Measurements from ENCODE around the gene ACVR2B. TPM values are rescaled to one million over a fixed set of nuclear protein-coding genes. Genes with fewer than 3 reads are reported as not detected.

Gene ACVR2B
- total RNA-seq, 4 donors from 2014 or later = 3.1 to 13.8 (median 9.4) TPM

DNA sequence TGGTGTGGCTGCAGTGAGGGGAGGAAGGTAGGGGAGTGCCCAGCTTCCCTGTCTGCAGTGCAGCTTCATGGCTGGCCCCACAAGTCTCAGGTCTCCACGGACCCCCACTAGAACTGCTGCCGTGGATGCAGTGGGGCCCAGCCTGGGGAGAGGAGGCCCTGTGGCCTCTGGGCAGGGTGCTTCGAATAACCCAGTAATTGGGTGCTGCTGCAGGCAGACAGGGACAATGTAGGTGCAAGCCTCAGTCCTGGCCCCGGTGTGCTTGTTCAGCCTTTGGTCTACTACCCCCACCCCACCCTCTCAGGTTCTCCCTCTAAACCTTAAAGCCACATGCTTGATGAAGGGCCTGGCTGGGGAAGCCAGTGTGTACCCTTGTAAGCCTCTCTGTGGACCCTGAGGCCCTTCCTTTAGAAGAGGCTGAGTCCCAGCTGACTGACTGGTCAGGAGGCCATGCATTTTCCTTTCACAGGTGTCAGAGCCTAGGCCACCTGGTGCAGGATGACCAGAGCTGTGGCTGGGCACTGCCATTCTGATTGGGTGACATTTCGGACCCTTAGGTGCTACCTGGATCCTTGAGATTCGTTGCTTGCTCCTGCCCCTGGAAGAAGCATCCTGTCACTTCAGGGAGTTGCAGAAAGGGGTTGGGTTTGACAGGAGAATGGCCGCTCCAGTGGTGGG lies 21.4 kb downstream of the ACVR2B start:
- TF ChIP-seq POLR2A (IDR thresholded peaks at IDR 0.05) = no peak
- TF ChIP-seq, protein P1, sequence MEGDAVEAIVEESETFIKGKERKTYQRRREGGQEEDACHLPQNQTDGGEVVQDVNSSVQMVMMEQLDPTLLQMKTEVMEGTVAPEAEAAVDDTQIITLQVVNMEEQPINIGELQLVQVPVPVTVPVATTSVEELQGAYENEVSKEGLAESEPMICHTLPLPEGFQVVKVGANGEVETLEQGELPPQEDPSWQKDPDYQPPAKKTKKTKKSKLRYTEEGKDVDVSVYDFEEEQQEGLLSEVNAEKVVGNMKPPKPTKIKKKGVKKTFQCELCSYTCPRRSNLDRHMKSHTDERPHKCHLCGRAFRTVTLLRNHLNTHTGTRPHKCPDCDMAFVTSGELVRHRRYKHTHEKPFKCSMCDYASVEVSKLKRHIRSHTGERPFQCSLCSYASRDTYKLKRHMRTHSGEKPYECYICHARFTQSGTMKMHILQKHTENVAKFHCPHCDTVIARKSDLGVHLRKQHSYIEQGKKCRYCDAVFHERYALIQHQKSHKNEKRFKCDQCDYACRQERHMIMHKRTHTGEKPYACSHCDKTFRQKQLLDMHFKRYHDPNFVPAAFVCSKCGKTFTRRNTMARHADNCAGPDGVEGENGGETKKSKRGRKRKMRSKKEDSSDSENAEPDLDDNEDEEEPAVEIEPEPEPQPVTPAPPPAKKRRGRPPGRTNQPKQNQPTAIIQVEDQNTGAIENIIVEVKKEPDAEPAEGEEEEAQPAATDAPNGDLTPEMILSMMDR (IDR thresholded peaks at IDR 0.05) = no peak
- DNase-seq = no peak
- intact Hi-C loops (cut with DNase I; ENCODE audit: low total_unique reads) = loop anchor here (5.0 kb wide), 1 partner anchor 128 kb away; the partner anchor contains the start of gene XYLB
- H3K4me3 ChIP-seq = no peak overlapping the region
- H3K4me1 ChIP-seq = no peaks in the 10 kb centered on the region
- peaks cover 0 to 2% of the 10 kb centered on the region in 2 donors for H3K9me3 ChIP-seq
- H3K36me3 ChIP-seq = no peaks in the 10 kb centered on the region
- no peaks in the 10 kb centered on the region for H3K27me3 ChIP-seq
- H3K27ac ChIP-seq = no peak overlapping the region

DNA sequence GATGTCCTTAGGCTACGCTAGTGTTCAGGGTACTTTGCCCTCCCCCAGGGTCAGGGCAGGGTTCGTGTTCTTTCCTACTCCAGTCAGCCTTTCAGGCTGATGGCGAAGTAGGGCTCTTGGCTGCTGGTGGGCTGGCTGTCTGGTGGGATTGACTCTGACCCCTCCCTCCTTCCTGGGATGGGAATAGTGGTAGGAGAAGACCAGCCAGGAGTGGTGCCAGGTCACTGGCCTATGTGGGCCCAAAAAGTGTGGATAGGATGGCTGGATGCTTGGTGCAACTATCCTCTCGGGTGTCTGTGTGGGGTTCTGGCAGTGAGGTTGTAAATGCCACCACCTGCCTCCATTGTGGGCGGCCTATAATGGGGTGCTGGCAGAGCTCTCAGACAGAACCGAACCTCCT lies 22.0 kb downstream of the ACVR2B start:
- Histone ChIP-seq H3K27me3 (no peaks in the 10 kb centered on the region), H3K36me3 (no peaks in the 10 kb centered on the region), H3K4me1 (no peaks in the 10 kb centered on the region), H3K4me3 (no peak overlapping the region), H3K27ac (no peak overlapping the region), H3K9me3 (no peaks in the 10 kb centered on the region)
- TF ChIP-seq POLR2A (IDR thresholded peaks at IDR 0.05) = no peak
- TF ChIP-seq, protein P1 (IDR thresholded peaks at IDR 0.05) = no peak
- intact Hi-C loops (cut with DNase I; ENCODE audit: low total_unique reads) = loop anchor here (5.0 kb wide), 1 partner anchor 128 kb away; the partner anchor contains the start of gene XYLB
- no peak for DNase-seq

DNA sequence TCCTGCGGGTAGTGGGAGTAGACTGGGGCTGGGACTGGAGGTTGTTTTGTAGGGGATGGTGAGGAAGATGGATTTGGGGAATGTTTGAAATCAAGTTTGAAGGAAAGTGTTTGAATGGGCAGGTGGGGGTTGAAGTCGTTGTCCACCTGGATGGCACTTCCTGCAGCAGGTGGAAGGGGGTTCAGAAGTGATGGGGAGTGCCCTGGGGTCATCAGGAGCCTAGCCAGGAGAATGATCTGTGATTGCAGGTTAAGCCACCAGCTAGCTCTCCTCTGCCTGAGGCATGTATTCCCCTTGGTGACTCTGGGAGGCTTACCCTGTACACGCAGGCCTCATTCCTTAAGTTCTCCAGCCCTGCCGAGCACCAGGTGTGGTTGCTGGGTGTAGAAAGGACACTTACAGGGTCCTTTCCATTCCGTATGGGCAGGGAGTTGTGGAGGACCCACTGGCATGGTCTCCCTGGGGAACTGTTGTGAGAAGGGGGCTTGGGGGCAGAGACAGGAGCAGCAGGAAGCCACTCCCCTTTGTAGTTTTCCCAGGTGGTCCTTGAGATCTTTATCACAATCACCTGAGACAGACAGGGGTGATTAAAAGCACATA lies 22.6 kb downstream of the ACVR2B start:
- TF ChIP-seq POLR2A (IDR thresholded peaks at IDR 0.05) = no peak
- TF ChIP-seq, protein P1 (IDR thresholded peaks at IDR 0.05) = no peak
- no peaks in the 10 kb centered on the region for H3K27me3 ChIP-seq
- no peaks in the 10 kb centered on the region for H3K9me3 ChIP-seq
- H3K27ac ChIP-seq = no peak overlapping the region
- H3K4me1 ChIP-seq = no peaks in the 10 kb centered on the region
- H3K36me3 ChIP-seq = no peaks in the 10 kb centered on the region
- intact Hi-C loops (cut with DNase I; ENCODE audit: low total_unique reads) = loop anchor here (5.0 kb wide), 1 partner anchor 129 kb away; the partner anchor contains the start of gene XYLB
- H3K4me3 ChIP-seq = no peak overlapping the region
- no peak for DNase-seq

GRCh38 chr3:38477057-38477820 lies 23.5 kb downstream of the ACVR2B start:
- intact Hi-C loops (cut with DNase I; ENCODE audit: low total_unique reads) = loop anchor here (5.0 kb wide), 1 partner anchor 130 kb away; the partner anchor contains the start of gene XYLB
- Histone ChIP-seq H3K4me1 (no peaks in the 10 kb centered on the region), H3K9me3 (no peaks in the 10 kb centered on the region), H3K27ac (no peak overlapping the region), H3K4me3 (no peak overlapping the region), H3K27me3 (no peaks in the 10 kb centered on the region), H3K36me3 (no peaks in the 10 kb centered on the region)
- no peak for TF ChIP-seq POLR2A (IDR thresholded peaks at IDR 0.05)
- TF ChIP-seq, protein P1 (IDR thresholded peaks at IDR 0.05) = no peak
- DNase-seq = no peak
